ENCODE results near the gene P3H3. TPM values are rescaled to one million over a fixed set of nuclear protein-coding genes. Genes with fewer than 3 reads are reported as not detected.
A peak's percentile ranks its signal among the peaks of the same experiment; 100 is the strongest.

The P3H3 gene
- polyA plus RNA-seq, 2 of the 4 experiments (the other 2 are of a cell fraction): 8.6 to 21.9 TPM

DNA sequence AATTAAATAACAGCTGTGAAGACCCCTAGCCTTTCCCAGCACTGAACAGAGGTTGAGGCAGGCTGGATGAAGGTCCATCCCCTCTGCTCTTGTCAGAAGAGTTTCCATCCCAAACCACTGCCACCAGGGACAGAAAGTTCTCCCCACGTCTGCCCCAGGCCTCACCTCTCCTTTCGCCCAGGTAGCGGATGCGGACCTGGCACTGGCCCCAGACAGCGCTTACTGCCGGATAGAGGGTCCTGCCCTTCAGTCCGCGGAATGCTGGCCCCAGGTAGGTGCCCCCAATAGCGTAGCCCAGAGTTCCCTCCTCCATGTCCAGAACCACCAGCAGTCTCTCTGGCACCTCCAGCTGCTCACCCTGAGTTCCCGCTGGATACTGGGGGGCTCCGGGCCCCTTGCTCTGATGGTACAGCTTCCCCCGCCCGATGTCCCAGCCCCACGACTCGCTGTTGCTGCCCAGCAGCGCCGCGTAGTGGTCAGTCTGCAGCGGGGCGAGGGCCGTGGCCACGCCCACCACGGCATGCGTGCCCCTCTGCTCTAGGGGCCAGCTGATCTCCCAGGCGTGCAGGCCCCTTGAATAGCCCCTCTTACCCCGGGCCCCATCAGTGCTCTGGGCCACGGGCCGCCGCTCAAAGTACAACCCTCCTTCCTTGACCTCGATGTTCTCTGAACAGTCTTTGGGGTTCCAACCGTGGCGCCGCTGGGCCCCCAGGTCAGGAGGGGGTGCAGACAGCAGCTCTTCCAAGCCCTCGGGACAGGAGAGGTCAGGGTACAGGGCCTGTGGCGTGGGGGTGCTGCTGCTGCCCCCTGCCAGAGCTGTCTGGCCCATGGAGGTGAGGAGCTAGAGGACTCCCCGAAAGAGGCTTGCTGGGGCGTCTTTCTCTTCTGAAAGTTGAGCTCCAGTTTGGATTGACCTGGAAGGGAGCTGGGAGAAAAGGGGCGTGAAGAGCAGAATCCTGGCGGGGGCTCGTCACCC lies 44.2 kb downstream of the P3H3 start (continued):
- TF ChIP-seq JUN (IDR thresholded peaks at IDR 0.05) (peak in 1 of 2 experiments; percentile 31; a peak in 2 of 5 replicates), NPAS2 (CRISPR knock-in tag; IDR thresholded peaks at IDR 0.05; ENCODE audit: borderline replicate concordance) (no peak), CBX2 (IDR thresholded peaks at IDR 0.05; ENCODE audit: borderline replicate concordance, low read depth) (no peak), ZC3H11A (IDR thresholded peaks at IDR 0.05) (no peak), BHLHE40 (IDR thresholded peaks at IDR 0.05; ENCODE audit: low read depth, low read length) (no peak), MAZ (IDR thresholded peaks at IDR 0.05; ENCODE audit: borderline replicate concordance, low read depth, low read length) (no peak), HEYL (CRISPR knock-in tag; IDR thresholded peaks at IDR 0.05) (no peak), JUNB (IDR thresholded peaks at IDR 0.05) (no peak)
- TF ChIP-seq, protein P1, sequence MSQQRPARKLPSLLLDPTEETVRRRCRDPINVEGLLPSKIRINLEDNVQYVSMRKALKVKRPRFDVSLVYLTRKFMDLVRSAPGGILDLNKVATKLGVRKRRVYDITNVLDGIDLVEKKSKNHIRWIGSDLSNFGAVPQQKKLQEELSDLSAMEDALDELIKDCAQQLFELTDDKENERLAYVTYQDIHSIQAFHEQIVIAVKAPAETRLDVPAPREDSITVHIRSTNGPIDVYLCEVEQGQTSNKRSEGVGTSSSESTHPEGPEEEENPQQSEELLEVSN (IDR thresholded peaks at IDR 0.05; ENCODE audit: borderline replicate concordance, low read depth): peak; percentile 44; the same call in 1 of the 2 replicates
- TF ChIP-seq, protein P2, sequence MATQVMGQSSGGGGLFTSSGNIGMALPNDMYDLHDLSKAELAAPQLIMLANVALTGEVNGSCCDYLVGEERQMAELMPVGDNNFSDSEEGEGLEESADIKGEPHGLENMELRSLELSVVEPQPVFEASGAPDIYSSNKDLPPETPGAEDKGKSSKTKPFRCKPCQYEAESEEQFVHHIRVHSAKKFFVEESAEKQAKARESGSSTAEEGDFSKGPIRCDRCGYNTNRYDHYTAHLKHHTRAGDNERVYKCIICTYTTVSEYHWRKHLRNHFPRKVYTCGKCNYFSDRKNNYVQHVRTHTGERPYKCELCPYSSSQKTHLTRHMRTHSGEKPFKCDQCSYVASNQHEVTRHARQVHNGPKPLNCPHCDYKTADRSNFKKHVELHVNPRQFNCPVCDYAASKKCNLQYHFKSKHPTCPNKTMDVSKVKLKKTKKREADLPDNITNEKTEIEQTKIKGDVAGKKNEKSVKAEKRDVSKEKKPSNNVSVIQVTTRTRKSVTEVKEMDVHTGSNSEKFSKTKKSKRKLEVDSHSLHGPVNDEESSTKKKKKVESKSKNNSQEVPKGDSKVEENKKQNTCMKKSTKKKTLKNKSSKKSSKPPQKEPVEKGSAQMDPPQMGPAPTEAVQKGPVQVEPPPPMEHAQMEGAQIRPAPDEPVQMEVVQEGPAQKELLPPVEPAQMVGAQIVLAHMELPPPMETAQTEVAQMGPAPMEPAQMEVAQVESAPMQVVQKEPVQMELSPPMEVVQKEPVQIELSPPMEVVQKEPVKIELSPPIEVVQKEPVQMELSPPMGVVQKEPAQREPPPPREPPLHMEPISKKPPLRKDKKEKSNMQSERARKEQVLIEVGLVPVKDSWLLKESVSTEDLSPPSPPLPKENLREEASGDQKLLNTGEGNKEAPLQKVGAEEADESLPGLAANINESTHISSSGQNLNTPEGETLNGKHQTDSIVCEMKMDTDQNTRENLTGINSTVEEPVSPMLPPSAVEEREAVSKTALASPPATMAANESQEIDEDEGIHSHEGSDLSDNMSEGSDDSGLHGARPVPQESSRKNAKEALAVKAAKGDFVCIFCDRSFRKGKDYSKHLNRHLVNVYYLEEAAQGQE (IDR thresholded peaks at IDR 0.05): no peak

DNA sequence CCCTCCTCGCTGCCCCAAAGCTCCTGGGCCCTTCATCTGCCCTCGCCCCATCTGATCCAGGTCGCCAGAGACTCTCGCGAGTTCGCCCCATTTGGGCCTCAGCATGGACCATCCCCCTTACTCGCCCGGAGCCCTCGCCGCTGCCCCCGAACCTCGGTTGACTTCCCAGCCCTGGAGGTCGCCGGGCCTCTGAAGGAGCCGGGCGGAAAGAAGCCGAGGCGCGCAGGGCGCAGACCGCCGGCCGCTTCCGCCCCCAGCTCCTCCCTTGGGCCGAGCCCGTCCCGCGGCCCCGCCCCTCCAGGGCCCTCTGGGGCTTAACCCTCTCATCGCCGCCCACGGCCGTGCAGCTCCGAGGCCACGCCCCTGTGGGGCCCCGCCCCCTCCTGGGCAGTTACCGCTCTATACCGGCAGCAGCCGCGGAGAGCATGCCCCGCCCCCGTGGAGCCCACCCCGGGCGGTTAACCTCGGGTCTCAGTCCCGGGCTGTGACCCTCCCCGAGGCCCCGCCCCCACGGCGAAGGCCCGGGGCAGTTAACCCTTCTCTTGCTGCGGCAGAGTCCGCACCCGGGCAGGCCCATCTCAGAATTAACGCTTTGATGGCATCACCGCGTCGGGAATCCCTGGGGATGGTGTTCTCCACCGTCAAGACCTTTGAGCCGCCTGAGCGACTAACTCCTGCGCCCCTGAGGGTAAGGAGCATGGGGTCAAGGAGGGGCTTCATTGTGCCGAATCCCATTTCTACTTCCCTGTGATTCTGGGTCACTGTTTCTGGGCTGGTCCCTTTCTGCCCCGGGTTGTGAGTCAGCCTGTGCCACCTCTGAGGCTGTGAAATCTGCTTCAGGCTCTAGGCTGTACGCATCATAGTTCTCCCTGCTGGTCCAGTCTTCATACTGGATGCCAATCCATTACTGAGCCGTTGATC lies 45.1 kb downstream of the P3H3 start, which contains the start of gene SPSB2:
TSS of gene SPSB2 (minus strand) at position 210 of the 921 bp plus-strand sequence. CDS start 402 bp downstream, outside the sequence.
- POLR2A ChIA-PET: interaction anchor here (0.6 to 6.0 kb wide), 18 partner anchors 9 to 334 kb away, joined by 3 to 105 read pairs (median 4); partner anchors contain the start of genes C12orf57, CDCA3, COPS7A and ENO2
- TF ChIP-seq RCOR1 (IDR thresholded peaks at IDR 0.05; ENCODE audit: low read depth, low read length) (no peak), ZC3H11A (IDR thresholded peaks at IDR 0.05) (0 out of 2 replicates have a peak, but pooled peaks have one; percentile 3), FOXS1 (CRISPR knock-in tag; IDR thresholded peaks at IDR 0.05) (no peak), CHD4 (IDR thresholded peaks at IDR 0.05; ENCODE audit: borderline replicate concordance) (no peak), MYC (IDR thresholded peaks at IDR 0.05; ENCODE audit: borderline replicate concordance, low read length) (peak; percentile 64; the same call in 1 of the 2 replicates), ZFP36 (IDR thresholded peaks at IDR 0.05; ENCODE audit: borderline replicate concordance, partially characterized antibody) (no peak), KDM1A (IDR thresholded peaks at IDR 0.05; ENCODE audit: low read depth) (no peak), PHF8 (IDR thresholded peaks at IDR 0.05; ENCODE audit: borderline replicate concordance, low read depth) (no peak; the same call in 1 of the 2 replicates), ZNF302 (CRISPR knock-in tag; IDR thresholded peaks at IDR 0.05) (no peak)
- TF ChIP-seq, protein P2 (IDR thresholded peaks at IDR 0.05): peak; percentile 60; the same call in 1 of the 2 replicates
- TF ChIP-seq, protein P3, sequence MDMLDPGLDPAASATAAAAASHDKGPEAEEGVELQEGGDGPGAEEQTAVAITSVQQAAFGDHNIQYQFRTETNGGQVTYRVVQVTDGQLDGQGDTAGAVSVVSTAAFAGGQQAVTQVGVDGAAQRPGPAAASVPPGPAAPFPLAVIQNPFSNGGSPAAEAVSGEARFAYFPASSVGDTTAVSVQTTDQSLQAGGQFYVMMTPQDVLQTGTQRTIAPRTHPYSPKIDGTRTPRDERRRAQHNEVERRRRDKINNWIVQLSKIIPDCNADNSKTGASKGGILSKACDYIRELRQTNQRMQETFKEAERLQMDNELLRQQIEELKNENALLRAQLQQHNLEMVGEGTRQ (IDR thresholded peaks at IDR 0.05): 0 out of 2 replicates have a peak, but pooled peaks have one; percentile 2
- TF ChIP-seq, protein P1 (IDR thresholded peaks at IDR 0.05; ENCODE audit: borderline replicate concordance, low read depth): peak; percentile 20; the same call in 1 of the 2 replicates
- TF ChIP-seq, protein P4, sequence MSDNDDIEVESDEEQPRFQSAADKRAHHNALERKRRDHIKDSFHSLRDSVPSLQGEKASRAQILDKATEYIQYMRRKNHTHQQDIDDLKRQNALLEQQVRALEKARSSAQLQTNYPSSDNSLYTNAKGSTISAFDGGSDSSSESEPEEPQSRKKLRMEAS (IDR thresholded peaks at IDR 0.05): peak; percentile 79
- TF ChIP-seq, protein P5, sequence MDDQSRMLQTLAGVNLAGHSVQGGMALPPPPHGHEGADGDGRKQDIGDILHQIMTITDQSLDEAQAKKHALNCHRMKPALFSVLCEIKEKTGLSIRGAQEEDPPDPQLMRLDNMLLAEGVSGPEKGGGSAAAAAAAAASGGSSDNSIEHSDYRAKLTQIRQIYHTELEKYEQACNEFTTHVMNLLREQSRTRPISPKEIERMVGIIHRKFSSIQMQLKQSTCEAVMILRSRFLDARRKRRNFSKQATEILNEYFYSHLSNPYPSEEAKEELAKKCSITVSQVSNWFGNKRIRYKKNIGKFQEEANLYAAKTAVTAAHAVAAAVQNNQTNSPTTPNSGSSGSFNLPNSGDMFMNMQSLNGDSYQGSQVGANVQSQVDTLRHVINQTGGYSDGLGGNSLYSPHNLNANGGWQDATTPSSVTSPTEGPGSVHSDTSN (IDR thresholded peaks at IDR 0.05): peak; percentile 77

More for the DNA sequence above, 45.1 kb downstream of the P3H3 start, which contains the start of gene SPSB2:
- ATAC-seq (peak; percentile 65 to 81), DNase-seq (ENCODE audit: low read depth in 1 of 2, low spot score in 1 of 2) (peak; percentile 88 to 98), FAIRE-seq (no peak)
- CTCF ChIA-PET: interaction anchor here (0.6 to 17.9 kb wide), 33 partner anchors 8 to 303 kb away, joined by 3 to 399 read pairs (median 6); partner anchors contain the start of genes ATN1, C12orf57, C1RL and CDCA3
- Histone ChIP-seq H3K4me3 (peak within 1 kb of the TSS; percentile 77), H3K9me3 (no peaks in the 10 kb centered on the region), H3K27ac (peak within 1 kb of the TSS; percentile 93 to 94), H3K4me2 (peak within 1 kb of the TSS; percentile 100), H3K4me1 (peaks cover 42% of the 10 kb centered on the region)
- under 1% methylated on average over 30 of the region's 66 CpGs for WGBS (ENCODE audit: missing lambda C conversion rate)

Data from A549 (cell line).